ENCODE results near the gene OLFM4. TPM values are rescaled to one million over a fixed set of nuclear protein-coding genes. Genes with fewer than 3 reads are reported as not detected.

Gene OLFM4
- not detected for total RNA-seq

- H3K4me3 Mint-ChIP-seq, result no peak within 1 kb of the TSS
- no peaks in the 10 kb centered on the region for H3K4me1 Mint-ChIP-seq
- H3K27ac Mint-ChIP-seq, result no peak within 1 kb of the TSS
- H3K9me3 Mint-ChIP-seq, result no peaks in the 10 kb centered on the region
- ATAC-seq (replicated peaks), result no peak
- peaks cover 5% of the 10 kb centered on the region for H3K27me3 Mint-ChIP-seq
- no peaks in the 10 kb centered on the region for H3K36me3 Mint-ChIP-seq (ENCODE audit: low read depth)
Measured at GRCh38 chr13:53028637-53029203, at the start of gene OLFM4. Gene OLFM4 (plus strand): TSS chr13:53028813. CDS start chr13:53028837, 24 bp downstream.

GRCh38 chr13:52978989-52979388, 49.6 kb upstream of the OLFM4 start:
- no peaks in the 10 kb centered on the region for H3K36me3 Mint-ChIP-seq (ENCODE audit: low read depth)
- no peak overlapping the region for H3K27ac Mint-ChIP-seq
- H3K4me3 Mint-ChIP-seq, result no peak overlapping the region
- no peak for ATAC-seq (replicated peaks)
- peaks cover 16% of the 10 kb centered on the region for H3K27me3 Mint-ChIP-seq
- H3K4me1 Mint-ChIP-seq, result no peaks in the 10 kb centered on the region
- H3K9me3 Mint-ChIP-seq, result no peaks in the 10 kb centered on the region

- Mint-ChIP-seq H3K4me3 (no peak overlapping the region), H3K27me3 (peaks cover 19% of the 10 kb centered on the region), H3K36me3 (ENCODE audit: low read depth) (no peaks in the 10 kb centered on the region), H3K4me1 (no peaks in the 10 kb centered on the region), H3K27ac (no peak overlapping the region), H3K9me3 (no peaks in the 10 kb centered on the region)
- no peak for ATAC-seq (replicated peaks)
Measured at GRCh38 chr13:52980695-52981094, 47.9 kb upstream of the OLFM4 start.

GRCh38 chr13:52983836-52984235, 44.8 kb upstream of the OLFM4 start:
- H3K9me3 Mint-ChIP-seq, result no peaks in the 10 kb centered on the region

GRCh38 chr13:52984881-52985363, 43.7 kb upstream of the OLFM4 start:
- Mint-ChIP-seq H3K4me3 (no peak overlapping the region), H3K36me3 (ENCODE audit: low read depth) (no peaks in the 10 kb centered on the region), H3K27me3 (peaks cover 24% of the 10 kb centered on the region), H3K9me3 (no peaks in the 10 kb centered on the region), H3K4me1 (no peaks in the 10 kb centered on the region), H3K27ac (no peak overlapping the region)
- no peak for ATAC-seq (replicated peaks)

More at GRCh38 chr13:52983836-52984235, 44.8 kb upstream of the OLFM4 start:
- ATAC-seq (replicated peaks), result no peak
- H3K4me1 Mint-ChIP-seq, result no peaks in the 10 kb centered on the region
- H3K27ac Mint-ChIP-seq, result no peak overlapping the region
- H3K4me3 Mint-ChIP-seq, result no peak overlapping the region
- H3K36me3 Mint-ChIP-seq (ENCODE audit: low read depth), result no peaks in the 10 kb centered on the region
- H3K27me3 Mint-ChIP-seq, result peaks cover 20% of the 10 kb centered on the region

- H3K4me3 Mint-ChIP-seq, result no peak overlapping the region
- H3K4me1 Mint-ChIP-seq, result no peaks in the 10 kb centered on the region
- no peaks in the 10 kb centered on the region for H3K36me3 Mint-ChIP-seq (ENCODE audit: low read depth)
- H3K27me3 Mint-ChIP-seq, result peaks cover 13% of the 10 kb centered on the region
- H3K27ac Mint-ChIP-seq, result no peak overlapping the region
- no peaks in the 10 kb centered on the region for H3K9me3 Mint-ChIP-seq
- ATAC-seq (replicated peaks), result no peak
Measured at GRCh38 chr13:52991344-52992020, 37.1 kb upstream of the OLFM4 start.

GRCh38 chr13:52992110-52992509, 36.5 kb upstream of the OLFM4 start:
- Mint-ChIP-seq H3K27me3 (peaks cover 13% of the 10 kb centered on the region), H3K27ac (no peak overlapping the region), H3K4me1 (no peaks in the 10 kb centered on the region), H3K36me3 (ENCODE audit: low read depth) (no peaks in the 10 kb centered on the region), H3K9me3 (no peaks in the 10 kb centered on the region), H3K4me3 (no peak overlapping the region)
- no peak for ATAC-seq (replicated peaks)

GRCh38 chr13:52994051-52994450, 34.6 kb upstream of the OLFM4 start:
- peaks cover 20% of the 10 kb centered on the region for H3K27me3 Mint-ChIP-seq
- no peaks in the 10 kb centered on the region for H3K36me3 Mint-ChIP-seq (ENCODE audit: low read depth)
- H3K27ac Mint-ChIP-seq, result no peak overlapping the region
- no peak overlapping the region for H3K4me3 Mint-ChIP-seq
- no peaks in the 10 kb centered on the region for H3K4me1 Mint-ChIP-seq
- ATAC-seq (replicated peaks), result no peak
- H3K9me3 Mint-ChIP-seq, result no peaks in the 10 kb centered on the region

GRCh38 chr13:52994865-52995264, 33.7 kb upstream of the OLFM4 start:
- Mint-ChIP-seq H3K4me1 (no peaks in the 10 kb centered on the region), H3K27me3 (peaks cover 19% of the 10 kb centered on the region), H3K27ac (no peak overlapping the region), H3K9me3 (no peaks in the 10 kb centered on the region), H3K4me3 (no peak overlapping the region), H3K36me3 (ENCODE audit: low read depth) (no peaks in the 10 kb centered on the region)
- no peak for ATAC-seq (replicated peaks)

GRCh38 chr13:52995946-52996345, 32.7 kb upstream of the OLFM4 start:
- H3K36me3 Mint-ChIP-seq (ENCODE audit: low read depth), result no peaks in the 10 kb centered on the region
- H3K4me3 Mint-ChIP-seq, result no peak overlapping the region
- peaks cover 14% of the 10 kb centered on the region for H3K27me3 Mint-ChIP-seq
- H3K27ac Mint-ChIP-seq, result no peak overlapping the region
- H3K9me3 Mint-ChIP-seq, result no peaks in the 10 kb centered on the region
- H3K4me1 Mint-ChIP-seq, result no peaks in the 10 kb centered on the region
- no peak for ATAC-seq (replicated peaks)

- H3K27me3 Mint-ChIP-seq, result peaks cover 15% of the 10 kb centered on the region
- ATAC-seq (replicated peaks), result no peak
- no peaks in the 10 kb centered on the region for H3K9me3 Mint-ChIP-seq
- H3K36me3 Mint-ChIP-seq (ENCODE audit: low read depth), result no peaks in the 10 kb centered on the region
- H3K4me3 Mint-ChIP-seq, result no peak overlapping the region
- no peak overlapping the region for H3K27ac Mint-ChIP-seq
- no peaks in the 10 kb centered on the region for H3K4me1 Mint-ChIP-seq
Measured at GRCh38 chr13:52997951-52998876, 30.4 kb upstream of the OLFM4 start.

GRCh38 chr13:52999093-52999696, 29.4 kb upstream of the OLFM4 start:
- H3K36me3 Mint-ChIP-seq (ENCODE audit: low read depth), result no peaks in the 10 kb centered on the region

GRCh38 chr13:53001444-53002225, 27.0 kb upstream of the OLFM4 start:
- no peak for ATAC-seq (replicated peaks)
- Mint-ChIP-seq H3K36me3 (ENCODE audit: low read depth) (no peaks in the 10 kb centered on the region), H3K27ac (no peak overlapping the region), H3K4me1 (no peaks in the 10 kb centered on the region), H3K27me3 (peaks cover 23% of the 10 kb centered on the region), H3K9me3 (no peaks in the 10 kb centered on the region), H3K4me3 (no peak overlapping the region)

More at GRCh38 chr13:52999093-52999696, 29.4 kb upstream of the OLFM4 start:
- H3K27ac Mint-ChIP-seq, result no peak overlapping the region
- H3K9me3 Mint-ChIP-seq, result no peaks in the 10 kb centered on the region
- peaks cover 19% of the 10 kb centered on the region for H3K27me3 Mint-ChIP-seq
- H3K4me1 Mint-ChIP-seq, result no peaks in the 10 kb centered on the region
- no peak for ATAC-seq (replicated peaks)
- H3K4me3 Mint-ChIP-seq, result no peak overlapping the region

- Mint-ChIP-seq H3K27ac (no peak overlapping the region), H3K36me3 (ENCODE audit: low read depth) (no peaks in the 10 kb centered on the region), H3K4me3 (no peak overlapping the region), H3K9me3 (no peaks in the 10 kb centered on the region), H3K4me1 (no peaks in the 10 kb centered on the region), H3K27me3 (peaks cover 12% of the 10 kb centered on the region)
- no peak for ATAC-seq (replicated peaks)
Measured at GRCh38 chr13:53004573-53004972, 24.0 kb upstream of the OLFM4 start.

Data from activated T-helper 17 cell treated with anti-CD3 and anti-CD28 coated beads, Interleukin-2, amount 50 U/mL, for 72 hours (primary cell).